Measurements from ENCODE around the gene MINK1.
"Not testable (repeated sequence)": the region's sequence is repeated elsewhere in the genome, so short reads cannot be mapped to it uniquely, and the experiment has no call there.

The MINK1 gene

GRCh38 chr17:4901648-4902344, 68.7 kb downstream of the MINK1 start:
- DNase-seq, result no peak

- DNase-seq, result no peak
Measured at GRCh38 chr17:4902540-4902939, 69.4 kb downstream of the MINK1 start.

- DNase-seq, result no peak
Measured at GRCh38 chr17:4903051-4903818, 70.1 kb downstream of the MINK1 start, which contains the start of gene CHRNE. CHRNE (minus strand) TSS chr17:4903098; CDS start chr17:4903063, 35 bp downstream.

GRCh38 chr17:4906642-4907041, 73.5 kb downstream of the MINK1 start:
- DNase-seq, result not testable (repeated sequence)

GRCh38 chr17:4908301-4908700, 75.2 kb downstream of the MINK1 start:
- DNase-seq, result no peak

GRCh38 chr17:4908711-4909496, 75.8 kb downstream of the MINK1 start:
- peak; percentile 55 for DNase-seq

- no peak for DNase-seq
Measured at GRCh38 chr17:4913994-4914393, 80.9 kb downstream of the MINK1 start.

- not testable (repeated sequence) for DNase-seq
Measured at GRCh38 chr17:4914551-4914950, 81.4 kb downstream of the MINK1 start.

GRCh38 chr17:4919511-4920047, 86.4 kb downstream of the MINK1 start:
- DNase-seq, result no peak

- no peak for DNase-seq
Measured at GRCh38 chr17:4920351-4921048, 87.4 kb downstream of the MINK1 start.

- DNase-seq, result no peak
Measured at GRCh38 chr17:4921320-4921719, 88.2 kb downstream of the MINK1 start.

- not testable (repeated sequence) for DNase-seq
Measured at GRCh38 chr17:4926577-4927335, 93.6 kb downstream of the MINK1 start.

- no peak for DNase-seq
Measured at GRCh38 chr17:4928881-4929280, 95.7 kb downstream of the MINK1 start.

- no peak for DNase-seq
Measured at GRCh38 chr17:4931963-4932362, 98.8 kb downstream of the MINK1 start, which contains the start of gene GP1BA. GP1BA (plus strand) TSS chr17:4932277; CDS start chr17:4932605, 328 bp downstream.

- DNase-seq, result no peak
Measured at GRCh38 chr17:4932756-4933155, 99.6 kb downstream of the MINK1 start.

GRCh38 chr17:4933646-4934045, 100.5 kb downstream of the MINK1 start:
- DNase-seq, result no peak

- DNase-seq, result no peak
Measured at GRCh38 chr17:4934173-4934979, 101.2 kb downstream of the MINK1 start.

- no peak for DNase-seq
Measured at GRCh38 chr17:4935650-4936049, 102.5 kb downstream of the MINK1 start.

- no peak for DNase-seq
Measured at GRCh38 chr17:4936436-4936835, 103.3 kb downstream of the MINK1 start.

- DNase-seq, result no peak
Measured at GRCh38 chr17:4937553-4937952, 104.4 kb downstream of the MINK1 start.

GRCh38 chr17:4938069-4938491, 104.9 kb downstream of the MINK1 start:
- DNase-seq, result no peak
